Measurements from ENCODE around the gene AP5S1. TPM values are rescaled to one million over a fixed set of nuclear protein-coding genes. Genes with fewer than 3 reads are reported as not detected.
A peak's percentile ranks its signal among the peaks of the same experiment; 100 is the strongest.

Gene AP5S1
- total RNA-seq, 1 experiment from 2014 or later = 3.9 TPM

DNA sequence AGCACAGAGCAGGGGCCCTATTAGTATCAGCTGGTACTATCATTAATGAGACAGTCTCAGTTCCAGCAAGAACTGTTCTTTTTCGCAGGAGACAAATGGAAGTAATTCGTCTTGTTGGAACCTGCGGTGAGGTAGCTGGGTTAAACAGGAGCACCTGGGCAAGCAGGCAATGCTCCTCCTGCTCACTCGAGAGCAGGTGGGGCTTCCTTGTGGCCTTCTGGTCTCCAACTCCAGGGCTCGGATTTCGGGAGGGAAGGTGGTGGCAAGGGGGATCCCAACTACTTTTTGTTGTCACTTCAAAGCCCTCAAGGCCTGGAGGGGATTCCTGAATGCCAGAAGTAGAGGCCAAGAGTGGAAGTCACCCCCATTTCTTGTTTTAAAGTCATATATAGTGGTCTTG lies 37.8 kb upstream of the AP5S1 start:
- Histone ChIP-seq H4K91ac (ENCODE audit: insufficient read length, low read depth, low read length) (no peak overlapping the region), H3K14ac (ENCODE audit: insufficient read depth, low read length) (no peak overlapping the region), H4K20me1 (ENCODE audit: control insufficient read depth, insufficient read depth, insufficient read length) (no peaks in the 10 kb centered on the region), H3K79me2 (ENCODE audit: insufficient read depth, low read length) (no peaks in the 10 kb centered on the region), H3K27me3 (ENCODE audit: insufficient read depth, low read length) (peaks cover 2% of the 10 kb centered on the region; the same call in 1 of the 2 replicates), H2BK15ac (ENCODE audit: low read depth, low read length) (no peak overlapping the region), H4K5ac (ENCODE audit: insufficient read length, low read depth, low read length) (no peak overlapping the region), H3K4me1 (ENCODE audit: insufficient read depth, low read length) (no peaks in the 10 kb centered on the region), H3K9me3 (ENCODE audit: control insufficient read depth, low read depth, low read length) (no peaks in the 10 kb centered on the region), H2BK12ac (ENCODE audit: insufficient read length, low read depth, low read length) (no peak overlapping the region), H3K18ac (ENCODE audit: insufficient read length, low read depth, low read length) (no peak overlapping the region), H2BK20ac (ENCODE audit: low read depth, low read length, poor library complexity, severe bottlenecking) (no peak overlapping the region), H2BK5ac (ENCODE audit: insufficient read length, low read length) (no peak overlapping the region), H3K23ac (ENCODE audit: insufficient read length, low read depth, low read length) (no peak overlapping the region), H3K56ac (ENCODE audit: insufficient read length, low read depth, low read length) (no peak overlapping the region), H3K4me2 (ENCODE audit: insufficient read depth, insufficient read length, low read length) (no peak overlapping the region), H3K4ac (ENCODE audit: low read depth, low read length) (no peak overlapping the region), H3T11ph (ENCODE audit: low read length) (no peak overlapping the region), H3K9ac (ENCODE audit: extremely low read depth, insufficient read length, low read length) (no peak overlapping the region), H2AFZ (ENCODE audit: low read length) (no peak overlapping the region), H3K23me2 (ENCODE audit: insufficient read length, low read depth, low read length, poor library complexity, severe bottlenecking) (peaks cover 16% of the 10 kb centered on the region), H2AK5ac (ENCODE audit: insufficient read length, low read length) (no peak overlapping the region), H3K79me1 (ENCODE audit: insufficient read depth, low read depth, low read length, poor library complexity, severe bottlenecking) (no peaks in the 10 kb centered on the region), H4K8ac (replicated peaks; ENCODE audit: insufficient read length, low read depth, low read length) (no peak overlapping the region), H2BK120ac (ENCODE audit: low read depth, low read length, poor library complexity, severe bottlenecking) (no peak overlapping the region), H3K27ac (ENCODE audit: insufficient read length, low read depth, low read length) (no peak overlapping the region)
- no CpG with 5 or more reads among the region's 6 CpGs for WGBS (ENCODE audit: extremely low coverage, insufficient read length, low lambda C conversion rate)
- Mint-ChIP-seq H3K36me3 (ENCODE audit: insufficient read depth in 1 of 3, low read depth in 3 of 3) (peaks cover 5 to 12% (median 8%) of the 10 kb centered on the region in 3 experiments), H3K27ac (0 out of 7 replicates have a peak overlapping the region, but pooled peaks of 1 of the 3 experiments have one; percentile 23), H3K9me3 (no peaks in the 10 kb centered on the region), H3K27me3 (ENCODE audit: low read depth) (peaks cover 32% of the 10 kb centered on the region), H3K4me1 (peaks cover 24 to 37% of the 10 kb centered on the region in 2 experiments), H3K4me3 (peak overlapping the region in 1 of 2 experiments; percentile 46; a peak in 2 of 5 replicates)
- TF ChIP-seq, protein P1, sequence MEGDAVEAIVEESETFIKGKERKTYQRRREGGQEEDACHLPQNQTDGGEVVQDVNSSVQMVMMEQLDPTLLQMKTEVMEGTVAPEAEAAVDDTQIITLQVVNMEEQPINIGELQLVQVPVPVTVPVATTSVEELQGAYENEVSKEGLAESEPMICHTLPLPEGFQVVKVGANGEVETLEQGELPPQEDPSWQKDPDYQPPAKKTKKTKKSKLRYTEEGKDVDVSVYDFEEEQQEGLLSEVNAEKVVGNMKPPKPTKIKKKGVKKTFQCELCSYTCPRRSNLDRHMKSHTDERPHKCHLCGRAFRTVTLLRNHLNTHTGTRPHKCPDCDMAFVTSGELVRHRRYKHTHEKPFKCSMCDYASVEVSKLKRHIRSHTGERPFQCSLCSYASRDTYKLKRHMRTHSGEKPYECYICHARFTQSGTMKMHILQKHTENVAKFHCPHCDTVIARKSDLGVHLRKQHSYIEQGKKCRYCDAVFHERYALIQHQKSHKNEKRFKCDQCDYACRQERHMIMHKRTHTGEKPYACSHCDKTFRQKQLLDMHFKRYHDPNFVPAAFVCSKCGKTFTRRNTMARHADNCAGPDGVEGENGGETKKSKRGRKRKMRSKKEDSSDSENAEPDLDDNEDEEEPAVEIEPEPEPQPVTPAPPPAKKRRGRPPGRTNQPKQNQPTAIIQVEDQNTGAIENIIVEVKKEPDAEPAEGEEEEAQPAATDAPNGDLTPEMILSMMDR (conservative IDR thresholded peaks at IDR 0.05) = no peak
- DNase-seq = no peak
